Inferior parietal cortex (tissue), 1 donor: ENCODE results near the gene TFRC.
"Not testable (repeated sequence)": the region's sequence is repeated elsewhere in the genome, so short reads cannot be mapped to it uniquely, and the experiment has no call there.

Experiments used
- DNase-seq: peaks from one replicate; pipeline ENCODE4 v3.0.0-alpha.2; 2016; ENCODE audit errors: extremely low spot score

Gene TFRC

GRCh38 chr3:196048922-196049598, 32.8 kb downstream of the TFRC start:
- no peak for DNase-seq

- DNase-seq, result no peak
Observed at GRCh38 chr3:196047391-196048030, 34.4 kb downstream of the TFRC start.

- no peak for DNase-seq
Observed at GRCh38 chr3:196044513-196044912, 37.4 kb downstream of the TFRC start.

GRCh38 chr3:196042673-196043072, 39.2 kb downstream of the TFRC start:
- DNase-seq, result no peak

- no peak for DNase-seq
Observed at GRCh38 chr3:196039359-196039758, 42.5 kb downstream of the TFRC start.

- not testable (repeated sequence) for DNase-seq
Observed at GRCh38 chr3:196026059-196026458, 55.8 kb downstream of the TFRC start.

GRCh38 chr3:196024968-196025367, 56.9 kb downstream of the TFRC start:
- DNase-seq, result no peak

- no peak for DNase-seq
Observed at GRCh38 chr3:196023947-196024346, 57.9 kb downstream of the TFRC start.

- not testable (repeated sequence) for DNase-seq
Observed at GRCh38 chr3:196022499-196022878, 59.4 kb downstream of the TFRC start.

- DNase-seq, result no peak
Observed at GRCh38 chr3:196020373-196020772, 61.5 kb downstream of the TFRC start.

GRCh38 chr3:196019576-196019975, 62.3 kb downstream of the TFRC start:
- DNase-seq, result not testable (repeated sequence)

- DNase-seq, result not testable (repeated sequence)
Observed at GRCh38 chr3:196018159-196018558, 63.7 kb downstream of the TFRC start.

GRCh38 chr3:196016485-196016884, 65.4 kb downstream of the TFRC start:
- DNase-seq, result no peak

GRCh38 chr3:196016059-196016458, 65.8 kb downstream of the TFRC start:
- DNase-seq, result no peak

GRCh38 chr3:196013587-196014487, 68.1 kb downstream of the TFRC start:
- no peak for DNase-seq

- DNase-seq, result no peak
Observed at GRCh38 chr3:196012941-196013476, 68.9 kb downstream of the TFRC start.

- no peak for DNase-seq
Observed at GRCh38 chr3:196012481-196012880, 69.4 kb downstream of the TFRC start.

GRCh38 chr3:196009456-196009855, 72.4 kb downstream of the TFRC start:
- no peak for DNase-seq

- no peak for DNase-seq
Observed at GRCh38 chr3:196008929-196009328, 73.0 kb downstream of the TFRC start.

- no peak for DNase-seq
Observed at GRCh38 chr3:196008387-196008786, 73.5 kb downstream of the TFRC start.

- DNase-seq, result no peak
Observed at GRCh38 chr3:196007744-196008335, 74.0 kb downstream of the TFRC start.

- not testable (repeated sequence) for DNase-seq
Observed at GRCh38 chr3:196005338-196005737, 76.6 kb downstream of the TFRC start.
